B cell (primary cell): ENCODE data around the gene ITPRIPL1. TPM values are rescaled to one million over a fixed set of nuclear protein-coding genes. Genes with fewer than 3 reads are reported as not detected.

Source experiments
- ATAC-seq: fragments of 200-7000 bp; cut with Tn5 transposase; one replicate; pipeline ENCODE4 v1.10.0; 2021; ENCODE audit warnings: low read depth, mild to moderate bottlenecking, moderate number of reproducible peaks, moderate library complexity
- CTCF ChIA-PET: fragments of 350-600 bp; sonication (Branson Sonifier 250); formaldehyde crosslinking; loops from one replicate; lab custom pipeline; 2021; ENCODE audit warnings: antibody characterized with exemption, inconsistent platforms; lab: Charles Lee
- POLR2A ChIA-PET: fragments of 350-600 bp; sonication (Branson Sonifier 250); formaldehyde crosslinking; loops from one replicate; lab custom pipeline; 2021; ENCODE audit warnings: antibody characterized with exemption; lab: Charles Lee
- DNase-seq: peaks from one replicate; pipeline ENCODE4 v3.0.0; 2013
- H2AFZ ChIP-seq: 2 replicates; pipeline ENCODE4 v1.6.1; 2012; ENCODE audit warnings: mild to moderate bottlenecking, low read depth, low read length; ENCODE audit not compliant: insufficient read depth, poor library complexity, severe bottlenecking
- H3K27ac ChIP-seq, 2 donors: 1 replicate in 1 of 2; 2 replicates in 1 of 2; pipeline ENCODE4 v1.5.1; 2012 to 2013; ENCODE audit warnings: low read length in 2 of 2, mild to moderate bottlenecking in 2 of 2, moderate library complexity in 1 of 2
- H3K27me3 ChIP-seq, 4 experiments: fragments of 200-600 bp in 1 of 4; sonication (generic) in 1 of 4; replicated peaks in 1 of 4; 1 replicate in 2 of 4; 2 replicates in 2 of 4; pipeline versions ENCODE4 v1.6.1 to v1.7.0; 2013 to 2016; ENCODE audit warnings: low read length in 3 of 4, mild to moderate bottlenecking in 2 of 4, mixed read lengths in 1 of 4, moderate library complexity in 1 of 4; ENCODE audit not compliant: insufficient read depth in 4 of 4, control insufficient read depth in 3 of 4; ENCODE audit errors: control extremely low read depth in 1 of 4
- H3K36me3 ChIP-seq, 2 experiments: replicated peaks in 1 of 2; 1 replicate in 1 of 2; 2 replicates in 1 of 2; pipeline versions ENCODE4 v1.6.1 to v1.7.1; 2013; ENCODE audit warnings: low read length in 1 of 2; ENCODE audit not compliant: insufficient read depth in 2 of 2, control insufficient read depth in 1 of 2; ENCODE audit errors: control extremely low read depth in 1 of 2, extremely low read depth in 1 of 2
- H3K4me1 ChIP-seq, 2 donors: fragments of 200-600 bp in 1 of 2; sonication (generic) in 1 of 2; 1 replicate in 1 of 2; 2 replicates in 1 of 2; pipeline versions ENCODE4 v1.5.1 to v1.6.1; 2013 to 2017; ENCODE audit warnings: low read length in 2 of 2; ENCODE audit not compliant: control insufficient read depth in 2 of 2, insufficient read depth in 2 of 2
- H3K4me2 ChIP-seq: replicated peaks from 2 replicates; pipeline ENCODE3; 2012; ENCODE audit warnings: mild to moderate bottlenecking, low read depth, low read length; ENCODE audit not compliant: poor library complexity, severe bottlenecking
- H3K4me3 ChIP-seq, 5 experiments: fragments of 200-600 bp in 1 of 5; sonication (generic) in 1 of 5; 1 replicate in 3 of 5; 2 replicates in 2 of 5; pipeline versions ENCODE4 v1.5.1 to v1.7.0; 2011 to 2016; ENCODE audit warnings: low read length in 4 of 5, mild to moderate bottlenecking in 4 of 5, low read depth in 2 of 5, control low read depth in 1 of 5, moderate library complexity in 1 of 5; ENCODE audit not compliant: insufficient read depth in 1 of 5; ENCODE audit errors: control extremely low read depth in 1 of 5, extremely low read depth in 1 of 5
- H3K79me2 ChIP-seq: fragments of 200-600 bp; sonication (generic); one replicate; pipeline ENCODE4 v1.6.0; 2016; ENCODE audit warnings: low read length; ENCODE audit not compliant: control insufficient read depth, insufficient read depth
- H3K9ac ChIP-seq: fragments of 200-600 bp; sonication (generic); 2 replicates; pipeline ENCODE4 v1.6.1; 2017; ENCODE audit warnings: mild to moderate bottlenecking, low read length, moderate library complexity
- H3K9me3 ChIP-seq, 3 donors: one replicate each; pipeline versions ENCODE4 v1.6.1 to v1.7.1; 2013; ENCODE audit warnings: low read length in 2 of 3; ENCODE audit not compliant: control insufficient read depth in 2 of 3, insufficient read depth in 1 of 3; ENCODE audit errors: control extremely low read depth in 1 of 3
- H4K20me1 ChIP-seq: 2 replicates; pipeline ENCODE4 v1.6.0; 2012; ENCODE audit warnings: mild to moderate bottlenecking, low read length; ENCODE audit not compliant: insufficient read depth, control insufficient read depth, poor library complexity, severe bottlenecking
- H3K27ac Mint-ChIP-seq: one replicate; pipeline ENCODE4 v1.8.0; 2021; ENCODE audit warnings: mixed read lengths
- H3K27me3 Mint-ChIP-seq: one replicate; pipeline ENCODE4 v1.8.0; 2021; ENCODE audit warnings: mixed read lengths
- H3K4me1 Mint-ChIP-seq: one replicate; pipeline ENCODE4 v1.8.0; 2021; ENCODE audit warnings: mixed read lengths
- H3K4me3 Mint-ChIP-seq: one replicate; pipeline ENCODE4 v1.8.0; 2021; ENCODE audit warnings: mixed read lengths
- H3K9me3 Mint-ChIP-seq: one replicate; pipeline ENCODE4 v1.8.0; 2022; ENCODE audit warnings: mixed read lengths; ENCODE audit not compliant: insufficient read depth
- CTCF ChIP-seq: fragments of 200-600 bp; IDR thresholded peaks from one replicate; pipeline ENCODE4 v1.8.0; 2022; ENCODE audit warnings: antibody characterized with exemption, mild to moderate bottlenecking
- EZH2 ChIP-seq: IDR thresholded peaks from 2 replicates; pipeline ENCODE4 v1.6.1; 2012; ENCODE audit warnings: borderline replicate concordance, low read depth, mild to moderate bottlenecking, moderate library complexity, low read length; ENCODE audit not compliant: insufficient read depth, poor library complexity, severe bottlenecking
- WGBS: methylation state at CpG from one replicate; pipeline ENCODE4 v1.1.5; 2013; ENCODE audit warnings: missing lambda C conversion rate; ENCODE audit not compliant: insufficient coverage; 5-methylcytosine and 5-hydroxymethylcytosine counted together
- intact Hi-C: fragments of 100-400 bp; cut with micrococcal nuclease; formaldehyde crosslinking; loops from one replicate; pipeline ENCODE4 v1.10.0; 2022
- polyA plus RNA-seq: library from polyadenylated mRNA; depleted of rRNA; stranded (reverse); fragments of >200 nt; gene quantifications from 2 replicates; pipeline ENCODE4 v1.2.3, GENCODE V29; 2012
- total RNA-seq, 2 donors: library from RNA; stranded (reverse); fragments of 120-200 nt in 1 of 2; gene quantifications; 1 replicate in 1 of 2; 2 replicates in 1 of 2; pipeline versions ENCODE4 v1.2.3 to v1.2.4, GENCODE V29; 2013 to 2022

The ITPRIPL1 gene
- total and polyA plus RNA-seq, 2 donors (not counting 1 experiment from before 2014, with no cell fraction given) = 1.8 to 4.2 TPM

DNA sequence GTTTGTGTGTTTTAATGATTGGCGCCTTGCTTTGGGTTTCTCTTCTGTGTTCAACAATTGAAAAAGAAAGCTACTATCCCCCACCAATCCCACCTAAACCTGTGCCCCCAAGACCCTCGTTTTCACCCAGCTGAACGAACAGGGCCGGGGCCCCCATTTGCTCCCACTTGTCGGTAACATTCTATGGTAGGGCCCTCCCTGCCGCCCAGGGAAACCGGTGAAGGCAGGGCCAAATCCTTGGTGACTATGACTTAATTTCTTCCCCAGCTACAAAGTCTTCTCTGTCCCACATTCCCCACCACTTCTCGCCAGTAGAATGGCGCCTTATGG is 19.2 kb upstream of the ITPRIPL1 start:
- Histone ChIP-seq H3K36me3 (peaks cover 0 to 37% of the 10 kb centered on the region in 2 experiments), H3K9ac (peak overlapping the region; percentile 76), H4K20me1 (peaks cover 25% of the 10 kb centered on the region), H3K4me1 (peaks cover 18 to 22% of the 10 kb centered on the region in 2 donors), H3K9me3 (no peaks in the 10 kb centered on the region), H3K79me2 (peaks cover 60% of the 10 kb centered on the region), H3K4me3 (peak overlapping the region; percentile 70 to 97 (median 80)), H3K27me3 (no peaks in the 10 kb centered on the region), H2AFZ (peak overlapping the region; percentile 87), H3K4me2 (peak overlapping the region; percentile 74), H3K27ac (peak overlapping the region; percentile 89 to 91)
- no peaks in the 10 kb centered on the region for H3K9me3 Mint-ChIP-seq
- TF ChIP-seq EZH2 (no peak), CTCF (no peak)
- H3K27ac Mint-ChIP-seq = peak overlapping the region; percentile 99
- H3K27me3 Mint-ChIP-seq = no peaks in the 10 kb centered on the region
- ATAC-seq (no peak), DNase-seq (no peak)
- H3K4me3 Mint-ChIP-seq = peak overlapping the region; percentile 99
- intact Hi-C loops = loop anchor here (1.0 to 2.0 kb wide), 5 partner anchors 15 to 202 kb away; partner anchors contain the start of genes CIAO1 and NCAPH
- ChIA-PET CTCF (interaction anchor here (0.7 to 1.7 kb wide), 5 partner anchors 15 to 453 kb away, joined by 3 to 7 read pairs (median 5); no protein-coding TSS in a partner anchor), POLR2A (interaction anchor here (0.5 to 2.5 kb wide), 6 partner anchors 15 to 499 kb away, joined by 4 to 22 read pairs (median 6); partner anchors contain the start of genes ITPRIPL1 and NCAPH)
- H3K4me1 Mint-ChIP-seq = peaks cover 49% of the 10 kb centered on the region
- WGBS = 25% methylated on average over 6 of the region's 9 CpGs

DNA sequence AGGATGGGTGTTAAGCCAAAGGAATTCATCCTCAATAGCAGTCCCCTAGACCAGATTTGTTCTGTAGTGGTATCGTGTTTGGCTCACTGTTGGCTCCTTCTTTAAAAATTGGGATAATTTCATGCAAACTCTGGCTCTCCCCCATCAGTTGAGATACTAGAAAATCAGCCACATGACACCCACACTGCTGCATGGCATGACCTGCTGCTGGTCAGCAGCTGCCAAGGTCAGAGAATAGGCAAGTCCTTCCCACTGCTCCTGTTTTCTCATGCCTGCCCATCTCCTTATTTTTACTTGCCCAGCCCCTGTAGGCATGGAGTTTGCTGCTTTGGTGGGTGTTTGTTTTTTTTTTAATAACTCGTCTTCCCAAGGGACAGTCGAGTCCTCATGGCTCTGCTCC is 18.7 kb upstream of the ITPRIPL1 start:
- no peaks in the 10 kb centered on the region for H3K9me3 ChIP-seq
- H4K20me1 ChIP-seq = peaks cover 21% of the 10 kb centered on the region
- DNase-seq (no peak), ATAC-seq (no peak)
- peak overlapping the region; percentile 74 for H3K4me2 ChIP-seq
- H3K36me3 ChIP-seq = peaks cover 0 to 32% of the 10 kb centered on the region in 2 experiments
- Mint-ChIP-seq H3K27me3 (no peaks in the 10 kb centered on the region), H3K4me3 (peak overlapping the region; percentile 99), H3K4me1 (peaks cover 45% of the 10 kb centered on the region), H3K9me3 (no peaks in the 10 kb centered on the region), H3K27ac (peak overlapping the region; percentile 99)
- ChIA-PET CTCF (interaction anchor here (0.7 to 1.7 kb wide), 4 partner anchors 15 to 453 kb away, joined by 3 to 6 read pairs (median 4); no protein-coding TSS in a partner anchor), POLR2A (interaction anchor here (1.7 to 2.5 kb wide), 4 partner anchors 14 to 203 kb away, joined by 4 to 22 read pairs (median 9); partner anchors contain the start of genes ITPRIPL1 and NCAPH)
- peak overlapping the region; percentile 87 for H2AFZ ChIP-seq
- peaks cover 57% of the 10 kb centered on the region for H3K79me2 ChIP-seq
- no peaks in the 10 kb centered on the region for H3K27me3 ChIP-seq
- H3K9ac ChIP-seq = peak overlapping the region; percentile 76
- 100% methylated on average over 2 of the region's 3 CpGs for WGBS
- peak overlapping the region; percentile 89 to 91 for H3K27ac ChIP-seq
- intact Hi-C loops = no loop called here
- no peak for TF ChIP-seq CTCF
- no peak for TF ChIP-seq EZH2
- peak overlapping the region in 4 of 5 experiments; percentile 70 to 97 (median 75) for H3K4me3 ChIP-seq
- H3K4me1 ChIP-seq = peaks cover 18 to 22% of the 10 kb centered on the region in 2 donors
